Mesendoderm (in vitro differentiated cells): ENCODE data around the gene KCNJ4.

ENCODE experiments used
- DNase-seq: peaks from one replicate; pipeline ENCODE4 v3.0.0; 2013
- H2AK5ac ChIP-seq: 2 replicates; pipeline ENCODE4 v1.6.1; 2013; ENCODE audit warnings: low read length, inconsistent platforms
- H2BK120ac ChIP-seq: 2 replicates; pipeline ENCODE4 v1.6.1; 2013; ENCODE audit warnings: low read depth, mild to moderate bottlenecking, low read length, moderate library complexity, mixed read lengths
- H2BK15ac ChIP-seq: replicated peaks from 2 replicates; pipeline ENCODE4 v1.6.1; 2013; ENCODE audit warnings: low read depth, mild to moderate bottlenecking, moderate library complexity
- H2BK5ac ChIP-seq: 2 replicates; pipeline ENCODE4 v1.6.1; 2013; ENCODE audit warnings: low read length, inconsistent platforms
- H3K18ac ChIP-seq: 2 replicates; pipeline ENCODE4 v1.6.1; 2013; ENCODE audit warnings: mild to moderate bottlenecking, low read length, mixed read lengths
- H3K23ac ChIP-seq: one replicate; pipeline ENCODE4 v1.6.1; 2013; ENCODE audit warnings: low read length
- H3K27ac ChIP-seq: 2 replicates; pipeline ENCODE4 v1.5.1; 2013; ENCODE audit warnings: low read depth, mild to moderate bottlenecking, inconsistent platforms, low read length, moderate library complexity
- H3K27me3 ChIP-seq: 2 replicates; pipeline ENCODE4 v1.6.1; 2013; ENCODE audit warnings: low read length, control low read depth, mild to moderate bottlenecking, inconsistent platforms; ENCODE audit not compliant: insufficient read depth, poor library complexity
- H3K36me3 ChIP-seq: 2 replicates; pipeline ENCODE4 v1.6.1; 2013; ENCODE audit warnings: low read length, inconsistent platforms; ENCODE audit not compliant: control insufficient read depth, insufficient read depth
- H3K4ac ChIP-seq: one replicate; pipeline ENCODE4 v1.6.1; 2013; ENCODE audit warnings: low read depth, mild to moderate bottlenecking, low read length, moderate library complexity
- H3K4me1 ChIP-seq: 2 replicates; pipeline ENCODE4 v1.6.1; 2013; ENCODE audit warnings: low read depth, low read length, inconsistent platforms; ENCODE audit not compliant: control insufficient read depth
- H3K4me2 ChIP-seq: 2 replicates; pipeline ENCODE4 v1.6.1; 2013; ENCODE audit warnings: low read length
- H3K4me3 ChIP-seq: 2 replicates; pipeline ENCODE4 v1.5.1; 2013; ENCODE audit warnings: mild to moderate bottlenecking, low read length
- H3K56ac ChIP-seq: one replicate; pipeline ENCODE4 v1.6.1; 2013; ENCODE audit warnings: low read length
- H3K79me1 ChIP-seq: 2 replicates; pipeline ENCODE4 v1.6.1; 2013; ENCODE audit warnings: low read length, inconsistent platforms
- H3K79me2 ChIP-seq: 2 replicates; pipeline ENCODE4 v1.6.1; 2013; ENCODE audit warnings: mild to moderate bottlenecking, low read length; ENCODE audit not compliant: control insufficient read depth, insufficient read depth
- H3K9ac ChIP-seq: 2 replicates; pipeline ENCODE4 v1.6.1; 2013; ENCODE audit warnings: low read length, inconsistent platforms
- H4K5ac ChIP-seq: one replicate; pipeline ENCODE4 v1.6.1; 2013; ENCODE audit warnings: low read length
- H4K8ac ChIP-seq: one replicate; pipeline ENCODE4 v1.6.1; 2013; ENCODE audit warnings: low read depth, mild to moderate bottlenecking, control low read depth, low read length, moderate library complexity
- WGBS: extraction: QIAGEN DNeasy Blood & Tissue Kit; methylation state at CpG from one replicate; pipeline ENCODE4 v1.1.7; 2013; ENCODE audit warnings: low lambda C conversion rate, missing lambda C conversion rate; ENCODE audit not compliant: insufficient coverage; ENCODE audit errors: extremely low coverage; 5-methylcytosine and 5-hydroxymethylcytosine counted together

KCNJ4 gene

DNA sequence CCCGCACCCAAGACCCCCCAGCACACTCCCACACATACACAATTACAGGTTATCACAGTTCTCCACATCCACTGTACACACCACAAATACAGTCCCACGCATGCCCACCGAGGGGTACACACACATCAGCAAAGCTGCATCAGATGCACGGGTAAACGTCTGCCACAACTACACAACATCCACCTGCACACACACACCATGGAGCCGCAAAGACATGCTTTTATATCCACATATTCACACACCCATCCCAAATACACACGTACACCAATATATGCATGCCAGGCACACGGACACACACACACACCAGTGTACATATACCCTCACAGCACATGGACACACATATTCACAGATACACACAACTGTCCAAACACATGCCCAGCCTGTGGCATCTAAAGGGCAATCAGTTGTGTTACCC lies 5.4 kb upstream of the KCNJ4 start:
- Histone ChIP-seq H3K18ac (no peak overlapping the region), H3K79me2 (no peaks in the 10 kb centered on the region), H4K8ac (no peak overlapping the region), H3K4me3 (no peak overlapping the region), H3K27ac (no peak overlapping the region), H2AK5ac (no peak overlapping the region), H4K5ac (no peak overlapping the region), H3K36me3 (no peaks in the 10 kb centered on the region), H3K27me3 (peaks cover 2% of the 10 kb centered on the region), H3K56ac (no peak overlapping the region), H3K4ac (no peak overlapping the region), H3K4me1 (no peaks in the 10 kb centered on the region), H2BK15ac (no peak overlapping the region), H3K79me1 (no peaks in the 10 kb centered on the region), H3K4me2 (no peak overlapping the region), H2BK5ac (no peak overlapping the region), H3K23ac (no peak overlapping the region), H2BK120ac (no peak overlapping the region), H3K9ac (no peak overlapping the region)
- no CpG with 5 or more reads among the region's 8 CpGs for WGBS
- no peak for DNase-seq

DNA sequence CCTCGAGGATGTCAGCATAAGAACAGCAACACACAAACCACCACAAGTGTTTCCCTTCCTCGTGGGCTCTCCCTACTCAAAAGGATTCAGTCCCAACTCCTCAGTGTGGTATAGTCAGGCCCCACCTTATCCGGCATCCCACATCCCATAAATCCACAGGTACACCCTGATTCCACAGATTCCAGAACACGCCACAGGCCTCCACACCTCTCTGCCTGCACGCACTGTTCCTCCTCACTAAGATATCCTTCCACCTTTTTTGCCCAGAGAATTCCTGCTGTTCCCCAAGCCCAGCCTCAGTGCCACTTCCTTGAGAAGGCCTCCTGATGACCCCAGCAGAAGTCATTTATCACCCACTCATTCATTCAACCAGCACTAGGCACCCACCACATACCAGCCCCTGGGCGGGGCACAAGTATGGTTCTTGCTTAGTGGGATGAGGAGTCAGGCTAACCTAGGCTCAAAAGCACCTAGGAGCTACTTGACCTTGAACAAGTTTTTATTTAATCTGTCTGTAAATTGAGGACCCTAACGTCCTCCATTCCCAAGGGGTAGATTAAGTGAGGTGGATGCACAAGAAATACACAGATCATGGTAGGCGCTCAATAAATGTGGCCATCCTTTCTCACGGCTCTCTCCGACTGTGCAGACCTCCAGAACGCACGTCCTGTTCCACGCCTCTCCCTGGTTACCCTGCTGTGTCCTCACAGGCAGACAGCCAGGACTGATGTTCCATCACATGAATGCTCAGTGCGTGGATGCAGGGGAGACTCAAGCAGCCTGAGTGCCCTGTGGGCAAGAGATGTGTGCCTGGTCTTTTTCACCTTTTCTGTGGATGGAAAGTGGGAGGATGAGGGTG lies 2.1 kb upstream of the KCNJ4 start:
- H3K4me2 ChIP-seq: no peak overlapping the region
- no peak overlapping the region for H3K23ac ChIP-seq
- H4K8ac ChIP-seq: no peak overlapping the region
- no peak overlapping the region for H2AK5ac ChIP-seq
- H2BK120ac ChIP-seq: no peak overlapping the region
- no peak overlapping the region for H2BK5ac ChIP-seq
- H3K56ac ChIP-seq: no peak overlapping the region
- H3K9ac ChIP-seq: no peak overlapping the region
- no peaks in the 10 kb centered on the region for H3K79me1 ChIP-seq
- no peak overlapping the region for H4K5ac ChIP-seq
- H3K4ac ChIP-seq: no peak overlapping the region
- H3K36me3 ChIP-seq: no peaks in the 10 kb centered on the region
- no peak overlapping the region for H3K4me3 ChIP-seq
- no peak overlapping the region for H3K27ac ChIP-seq
- no peak overlapping the region for H3K18ac ChIP-seq
- H3K27me3 ChIP-seq: peaks cover 15% of the 10 kb centered on the region
- no CpG with 5 or more reads among the region's 14 CpGs for WGBS
- no peak overlapping the region for H2BK15ac ChIP-seq
- no peaks in the 10 kb centered on the region for H3K4me1 ChIP-seq
- no peaks in the 10 kb centered on the region for H3K79me2 ChIP-seq
- DNase-seq: no peak

GRCh38 chr22:38456272-38456835 lies 1.4 kb upstream of the KCNJ4 start:
- H3K79me2 ChIP-seq: no peaks in the 10 kb centered on the region
- no peak overlapping the region for H3K23ac ChIP-seq
- H2BK5ac ChIP-seq: no peak overlapping the region
- no peaks in the 10 kb centered on the region for H3K79me1 ChIP-seq
- no peak overlapping the region for H3K4ac ChIP-seq
- H3K56ac ChIP-seq: no peak overlapping the region
- H2BK120ac ChIP-seq: no peak overlapping the region
- no peak overlapping the region for H2AK5ac ChIP-seq
- no peaks in the 10 kb centered on the region for H3K36me3 ChIP-seq
- no peak overlapping the region for H3K18ac ChIP-seq
- peaks cover 15% of the 10 kb centered on the region for H3K27me3 ChIP-seq
- no peak overlapping the region for H4K5ac ChIP-seq
- H3K4me1 ChIP-seq: no peaks in the 10 kb centered on the region
- WGBS: no CpG with 5 or more reads among the region's 17 CpGs
- H3K4me2 ChIP-seq: no peak overlapping the region
- no peak overlapping the region for H3K4me3 ChIP-seq
- DNase-seq: no peak
- H3K27ac ChIP-seq: no peak overlapping the region
- H4K8ac ChIP-seq: no peak overlapping the region
- H2BK15ac ChIP-seq: no peak overlapping the region
- no peak overlapping the region for H3K9ac ChIP-seq

DNA sequence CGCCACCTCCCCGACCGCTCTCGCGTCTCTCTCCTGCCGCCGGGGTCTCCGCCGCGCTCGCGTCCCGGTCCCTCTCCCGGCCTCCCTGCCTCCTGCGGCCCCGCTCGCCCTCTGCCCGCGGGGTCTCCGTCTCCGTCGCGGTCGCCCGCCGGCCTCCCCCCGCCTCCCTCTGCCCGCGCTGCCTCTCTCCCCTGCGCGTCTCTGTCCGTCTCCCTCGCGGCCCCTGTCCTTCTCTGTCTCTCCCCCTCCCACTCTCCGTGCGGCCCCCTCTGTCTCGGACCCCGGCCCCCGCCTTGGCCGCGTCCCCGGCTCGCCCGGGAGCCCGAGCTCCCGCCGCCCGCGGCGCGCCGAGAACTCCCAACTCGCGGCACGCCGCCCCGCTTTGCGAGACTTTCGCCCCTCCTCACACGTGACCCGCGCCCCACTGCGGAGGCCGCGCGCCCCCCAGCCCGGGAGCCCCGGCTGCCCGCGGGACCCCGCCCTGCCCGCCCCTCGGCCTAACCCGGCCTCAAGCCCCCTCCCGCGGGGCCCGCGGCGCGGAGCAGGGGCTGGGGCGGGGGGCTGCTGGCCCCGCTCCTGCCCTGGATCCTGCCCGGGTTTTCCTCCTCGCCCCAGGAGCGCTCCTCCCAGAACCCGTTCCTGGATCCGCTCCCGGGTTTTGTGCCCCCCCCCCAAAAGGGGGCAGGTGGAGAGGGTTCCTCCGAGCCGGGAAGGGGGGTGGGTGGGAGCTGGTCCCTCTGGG lies 702 bp upstream of the KCNJ4 start:
- Histone ChIP-seq H2BK120ac (no peak overlapping the region), H3K79me1 (no peaks in the 10 kb centered on the region), H3K4ac (peak overlapping the region; percentile 21), H3K36me3 (no peaks in the 10 kb centered on the region), H3K4me3 (peak overlapping the region; percentile 22), H3K27ac (no peak overlapping the region), H3K56ac (peak overlapping the region; percentile 81), H3K23ac (no peak overlapping the region), H4K5ac (no peak overlapping the region), H3K4me1 (no peaks in the 10 kb centered on the region), H3K79me2 (no peaks in the 10 kb centered on the region), H3K9ac (peak overlapping the region; percentile 62), H2BK15ac (peak overlapping the region; percentile 20), H3K18ac (peak overlapping the region; percentile 34), H2AK5ac (no peak overlapping the region), H2BK5ac (no peak overlapping the region), H4K8ac (no peak overlapping the region), H3K27me3 (peaks cover 15% of the 10 kb centered on the region), H3K4me2 (peak overlapping the region; percentile 54)
- WGBS: no CpG with 5 or more reads among the region's 90 CpGs
- DNase-seq: peak; percentile 56

DNA sequence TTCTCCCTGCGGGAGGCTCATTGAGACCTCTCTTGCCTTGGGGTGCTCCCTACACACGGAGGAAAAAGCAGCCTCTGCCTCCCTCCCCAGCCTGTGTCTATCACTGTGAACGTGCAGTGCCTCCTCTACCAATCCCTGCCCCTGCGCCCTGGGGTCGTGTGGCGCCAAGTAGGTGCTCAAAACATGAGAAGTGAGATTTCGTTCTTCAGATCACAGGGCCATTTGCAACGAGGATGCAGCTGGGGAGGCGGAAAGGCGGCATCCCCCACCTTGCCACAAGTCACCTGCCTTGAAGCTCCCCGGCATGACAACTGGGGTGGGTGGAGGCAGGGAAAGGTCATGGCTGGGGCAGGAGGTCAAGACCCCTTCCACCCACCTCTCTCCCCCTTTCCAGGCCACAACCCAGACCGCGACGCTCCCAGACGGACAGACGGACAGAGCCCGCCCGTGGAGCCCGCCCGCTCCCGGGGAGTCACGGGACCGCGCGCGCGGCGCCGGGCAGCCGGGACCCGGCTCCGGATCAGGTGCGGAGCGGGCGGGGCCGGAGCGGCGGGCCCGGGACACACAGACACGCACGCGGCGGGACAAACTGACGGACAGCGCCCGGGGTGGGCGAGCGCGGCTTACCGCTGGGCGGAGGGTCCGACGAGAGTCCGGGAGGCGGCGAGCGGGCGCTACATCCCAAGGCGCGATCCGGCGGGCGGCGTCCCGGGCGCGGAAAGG lies 485 bp downstream of the KCNJ4 start:
- no peak overlapping the region for H3K4me3 ChIP-seq
- peak overlapping the region; percentile 25 for H3K4me2 ChIP-seq
- H2BK120ac ChIP-seq: no peak overlapping the region
- H2BK15ac ChIP-seq: no peak overlapping the region
- no peak overlapping the region for H3K4ac ChIP-seq
- peaks cover 15% of the 10 kb centered on the region for H3K27me3 ChIP-seq
- WGBS: no CpG with 5 or more reads among the region's 67 CpGs
- H3K18ac ChIP-seq: no peak overlapping the region
- no peaks in the 10 kb centered on the region for H3K79me2 ChIP-seq
- H3K23ac ChIP-seq: peak overlapping the region; percentile 48
- H2BK5ac ChIP-seq: no peak overlapping the region
- no peak overlapping the region for H3K27ac ChIP-seq
- DNase-seq: no peak
- no peak overlapping the region for H2AK5ac ChIP-seq
- no peak overlapping the region for H3K9ac ChIP-seq
- no peaks in the 10 kb centered on the region for H3K4me1 ChIP-seq
- no peak overlapping the region for H4K5ac ChIP-seq
- H4K8ac ChIP-seq: no peak overlapping the region
- no peak overlapping the region for H3K56ac ChIP-seq
- no peaks in the 10 kb centered on the region for H3K36me3 ChIP-seq
- no peaks in the 10 kb centered on the region for H3K79me1 ChIP-seq
